ENCODE data around the gene MED12L.

MED12L gene

GRCh38 chr3:151452368-151452767 lies 366.9 kb downstream of the MED12L start:
- TF ChIP-seq POLR2AphosphoS5 (IDR thresholded peaks at IDR 0.05; ENCODE audit: low read depth, low read length) (no peak), FOXP2 (optimal IDR thresholded peaks at IDR 0.05; ENCODE audit: borderline replicate concordance, extremely low read depth, extremely low read length, insufficient read depth) (no peak), SIN3A (IDR thresholded peaks at IDR 0.05; ENCODE audit: borderline replicate concordance, insufficient read depth, low read length) (no peak), REST (IDR thresholded peaks at IDR 0.05; ENCODE audit: insufficient read depth in 1 of 2, low read depth in 2 of 2, low read length in 2 of 2) (no peak), TAF1 (IDR thresholded peaks at IDR 0.05; ENCODE audit: borderline replicate concordance, insufficient read depth, low read length) (no peak)

- TF ChIP-seq SIN3A (IDR thresholded peaks at IDR 0.05; ENCODE audit: borderline replicate concordance, insufficient read depth, low read length) (no peak), TAF1 (IDR thresholded peaks at IDR 0.05; ENCODE audit: borderline replicate concordance, insufficient read depth, low read length) (no peak), FOXP2 (optimal IDR thresholded peaks at IDR 0.05; ENCODE audit: borderline replicate concordance, extremely low read depth, extremely low read length, insufficient read depth) (no peak), POLR2AphosphoS5 (IDR thresholded peaks at IDR 0.05; ENCODE audit: low read depth, low read length) (no peak), REST (IDR thresholded peaks at IDR 0.05; ENCODE audit: insufficient read depth in 1 of 2, low read depth in 2 of 2, low read length in 2 of 2) (no peak)
Measured at GRCh38 chr3:151452841-151453240, 367.4 kb downstream of the MED12L start.

- no peak for TF ChIP-seq FOXP2 (optimal IDR thresholded peaks at IDR 0.05; ENCODE audit: borderline replicate concordance, extremely low read depth, extremely low read length, insufficient read depth)
- TF ChIP-seq REST (IDR thresholded peaks at IDR 0.05; ENCODE audit: insufficient read depth in 1 of 2, low read depth in 2 of 2, low read length in 2 of 2) = no peak
- TF ChIP-seq POLR2AphosphoS5 (IDR thresholded peaks at IDR 0.05; ENCODE audit: low read depth, low read length) = no peak
- no peak for TF ChIP-seq TAF1 (IDR thresholded peaks at IDR 0.05; ENCODE audit: borderline replicate concordance, insufficient read depth, low read length)
- TF ChIP-seq SIN3A (IDR thresholded peaks at IDR 0.05; ENCODE audit: borderline replicate concordance, insufficient read depth, low read length) = no peak
Measured at GRCh38 chr3:151456065-151456464, 370.6 kb downstream of the MED12L start.

GRCh38 chr3:151459358-151459757 lies 373.9 kb downstream of the MED12L start:
- TF ChIP-seq POLR2AphosphoS5 (IDR thresholded peaks at IDR 0.05; ENCODE audit: low read depth, low read length) (no peak), TAF1 (IDR thresholded peaks at IDR 0.05; ENCODE audit: borderline replicate concordance, insufficient read depth, low read length) (no peak), SIN3A (IDR thresholded peaks at IDR 0.05; ENCODE audit: borderline replicate concordance, insufficient read depth, low read length) (no peak), FOXP2 (optimal IDR thresholded peaks at IDR 0.05; ENCODE audit: borderline replicate concordance, extremely low read depth, extremely low read length, insufficient read depth) (no peak), REST (IDR thresholded peaks at IDR 0.05; ENCODE audit: insufficient read depth in 1 of 2, low read depth in 2 of 2, low read length in 2 of 2) (no peak)

- TF ChIP-seq FOXP2 (optimal IDR thresholded peaks at IDR 0.05; ENCODE audit: borderline replicate concordance, extremely low read depth, extremely low read length, insufficient read depth) (no peak), REST (IDR thresholded peaks at IDR 0.05; ENCODE audit: insufficient read depth in 1 of 2, low read depth in 2 of 2, low read length in 2 of 2) (no peak), SIN3A (IDR thresholded peaks at IDR 0.05; ENCODE audit: borderline replicate concordance, insufficient read depth, low read length) (no peak)
Measured at GRCh38 chr3:151460228-151460627, 374.8 kb downstream of the MED12L start.
